ENCODE results near the gene SERPINB11.

DNA sequence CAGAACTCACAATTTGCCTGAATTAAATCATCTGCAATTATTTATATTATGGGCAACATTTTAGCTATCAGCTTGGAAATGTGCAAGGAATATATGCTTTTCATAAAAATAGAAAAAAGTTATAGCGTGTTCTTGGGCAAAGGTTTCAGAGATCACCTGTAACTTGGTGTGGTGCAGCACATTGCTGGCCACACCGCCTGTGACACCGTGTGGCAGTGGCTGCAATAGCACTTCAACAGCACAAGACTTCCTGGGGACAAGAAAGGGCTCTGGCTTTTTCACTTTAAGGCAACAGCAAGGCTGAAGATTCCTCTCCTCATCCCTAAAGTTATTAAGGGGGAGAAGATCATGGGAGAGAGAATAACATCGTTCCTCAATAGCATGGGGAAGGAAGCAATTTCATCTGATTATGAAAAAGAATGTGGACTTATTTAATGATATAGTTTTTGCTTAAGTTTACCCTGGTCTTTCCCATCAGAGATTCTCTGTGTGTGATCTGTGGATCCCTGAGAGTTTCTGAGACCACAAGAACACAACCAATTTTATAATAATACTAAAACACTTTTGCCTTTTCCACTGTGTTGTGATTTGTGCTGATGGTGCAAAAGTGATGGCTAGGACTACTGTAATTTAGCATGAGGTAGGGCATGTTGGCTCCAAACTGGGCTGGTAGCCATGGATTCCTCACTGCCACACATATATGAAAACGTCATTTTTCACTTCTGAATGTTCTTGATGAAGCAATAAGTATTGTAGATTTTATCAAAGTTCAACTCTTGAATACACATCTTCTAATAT is 26.0 kb upstream of the SERPINB11 start:
- TF ChIP-seq, protein P1, sequence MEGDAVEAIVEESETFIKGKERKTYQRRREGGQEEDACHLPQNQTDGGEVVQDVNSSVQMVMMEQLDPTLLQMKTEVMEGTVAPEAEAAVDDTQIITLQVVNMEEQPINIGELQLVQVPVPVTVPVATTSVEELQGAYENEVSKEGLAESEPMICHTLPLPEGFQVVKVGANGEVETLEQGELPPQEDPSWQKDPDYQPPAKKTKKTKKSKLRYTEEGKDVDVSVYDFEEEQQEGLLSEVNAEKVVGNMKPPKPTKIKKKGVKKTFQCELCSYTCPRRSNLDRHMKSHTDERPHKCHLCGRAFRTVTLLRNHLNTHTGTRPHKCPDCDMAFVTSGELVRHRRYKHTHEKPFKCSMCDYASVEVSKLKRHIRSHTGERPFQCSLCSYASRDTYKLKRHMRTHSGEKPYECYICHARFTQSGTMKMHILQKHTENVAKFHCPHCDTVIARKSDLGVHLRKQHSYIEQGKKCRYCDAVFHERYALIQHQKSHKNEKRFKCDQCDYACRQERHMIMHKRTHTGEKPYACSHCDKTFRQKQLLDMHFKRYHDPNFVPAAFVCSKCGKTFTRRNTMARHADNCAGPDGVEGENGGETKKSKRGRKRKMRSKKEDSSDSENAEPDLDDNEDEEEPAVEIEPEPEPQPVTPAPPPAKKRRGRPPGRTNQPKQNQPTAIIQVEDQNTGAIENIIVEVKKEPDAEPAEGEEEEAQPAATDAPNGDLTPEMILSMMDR (IDR thresholded peaks at IDR 0.05; ENCODE audit: low read length) = peak; percentile 48; the same call in 1 of the 2 replicates
- TF ChIP-seq EZH2 (IDR thresholded peaks at IDR 0.05; ENCODE audit: borderline replicate concordance, low read length) = no peak
